Posterior vena cava (tissue), 2 donors: ENCODE data around the gene PLEKHA4. TPM values are rescaled to one million over a fixed set of nuclear protein-coding genes. Genes with fewer than 3 reads are reported as not detected.

Experiments
- DNase-seq: peaks from one replicate; pipeline ENCODE4 v3.0.0-alpha.2; 2020; ENCODE audit warnings: low spot score
- intact Hi-C, 2 donors: fragments of 100-400 bp; cut with DNase I; formaldehyde crosslinking; loops; one replicate each; pipeline versions ENCODE4 v1.14.1 to v1.14.2; 2022 to 2023
- total RNA-seq, 2 donors: library from RNA; stranded (reverse); fragmentation: NEBNext Ultra II Directional; extraction: Animal tissue kit (Norgen Biotek cat#: 25700); gene quantifications; one replicate each; pipeline ENCODE4 v1.2.1, GENCODE V29; 2021
- donor health status: DM: yes; HTN: yes; CAD: no.
- donor health status: DM: yes; HTN: yes; CAD: no.

PLEKHA4 gene
- total RNA-seq, 2 donors from 2014 or later, result 91.0 to 91.2 TPM

- intact Hi-C loops, result no loop called here
- no peak for DNase-seq
These were observed 26.8 kb downstream of the PLEKHA4 start for GRCh38 chr19:48841571-48841970.

- no peak for DNase-seq
- intact Hi-C loops, result no loop called here
These were observed 27.4 kb downstream of the PLEKHA4 start for GRCh38 chr19:48841047-48841446.

GRCh38 chr19:48837687-48838086, 30.7 kb downstream of the PLEKHA4 start:
- no peak for DNase-seq
- intact Hi-C loops, result loop anchor here (1.0 to 10.0 kb wide), 4 partner anchors 49 to 193 kb away; partner anchors contain the start of genes CA11 (in 1 of the 2) and NTN5 (in 1 of the 2)

DNA sequence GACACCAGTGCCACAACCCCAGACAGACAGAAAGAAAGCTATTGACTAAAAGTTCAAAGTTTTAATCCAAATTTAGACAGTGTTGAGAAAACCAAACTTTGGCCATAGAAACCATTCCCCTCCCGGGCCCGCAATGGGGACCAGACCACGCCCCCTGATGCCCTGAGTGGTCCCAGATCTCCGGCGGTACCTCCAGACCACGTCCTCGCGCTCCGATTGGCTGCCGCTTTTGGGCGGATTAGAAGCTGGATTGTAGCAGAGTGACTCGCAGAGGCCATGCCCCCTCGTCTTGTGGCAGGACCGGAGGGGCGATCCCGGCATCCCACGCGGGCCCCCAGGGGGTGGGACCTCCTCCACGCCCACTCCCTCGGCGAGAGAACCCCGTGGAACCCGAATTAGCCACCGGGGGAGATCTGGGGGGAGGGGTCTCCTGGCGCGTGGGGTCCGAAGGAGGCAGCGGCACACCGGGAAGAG, 31.3 kb downstream of the PLEKHA4 start:
- intact Hi-C loops, result loop anchor here (10.0 kb wide), 3 partner anchors 162 to 192 kb away; partner anchors contain the start of genes CA11 (in 1 of the 2) and NTN5 (in 1 of the 2)
- DNase-seq, result peak; percentile 92

DNA sequence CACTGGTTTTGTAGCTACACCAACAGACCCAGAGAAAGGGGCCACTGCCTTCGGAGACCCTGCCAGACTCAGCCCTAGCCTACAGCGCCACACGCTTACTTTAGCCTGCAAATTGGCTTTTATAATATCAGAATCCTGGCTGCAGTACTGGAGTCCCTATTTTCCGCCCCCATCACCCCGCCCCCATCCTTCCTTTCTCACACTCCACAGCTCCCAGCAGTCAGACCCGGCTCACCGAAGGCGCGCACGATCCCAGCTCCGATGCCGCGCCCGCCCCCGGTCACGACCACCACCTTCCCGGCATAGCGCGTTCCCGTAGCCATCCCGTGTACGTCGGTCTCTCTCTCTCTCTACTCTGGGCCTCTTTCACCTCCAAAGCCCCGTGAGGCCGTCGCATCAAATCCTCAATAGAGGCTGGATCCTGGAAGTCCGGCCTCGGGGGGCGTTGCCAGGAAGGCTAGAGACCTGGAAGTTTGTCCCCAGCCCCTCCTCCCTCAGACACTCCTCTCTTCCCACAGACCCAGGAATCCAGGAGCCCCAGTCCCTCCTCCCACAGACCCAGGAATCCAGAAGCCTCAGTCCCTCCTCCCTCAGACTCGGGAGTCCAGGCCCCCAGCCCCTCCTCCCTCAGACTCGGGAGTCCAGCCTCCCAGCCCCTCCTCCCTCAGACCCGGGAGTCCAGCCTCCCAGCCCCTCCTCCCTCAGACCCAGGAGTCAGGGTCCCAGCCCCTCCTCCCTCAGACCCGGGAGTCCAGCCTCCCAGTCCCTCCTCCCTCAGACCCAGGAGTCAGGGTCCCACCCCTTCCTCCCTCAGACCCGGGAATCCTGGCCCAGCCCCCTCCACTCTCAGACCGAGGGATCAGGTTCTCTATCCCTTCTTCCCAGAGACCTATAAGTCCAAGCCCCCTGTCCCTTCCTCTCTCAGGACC, 32.1 kb downstream of the PLEKHA4 start, which contains the start of gene HSD17B14:
Gene HSD17B14, minus strand, starts transcription at position 403 of the 929 bp plus-strand sequence. Its CDS starts 80 bp downstream, at position 323.
- DNase-seq, result no peak
- intact Hi-C loops, result loop anchor here (10.0 kb wide), 3 partner anchors 162 to 192 kb away; partner anchors contain the start of genes CA11 (in 1 of the 2) and NTN5 (in 1 of the 2)

GRCh38 chr19:48835734-48836088, 32.7 kb downstream of the PLEKHA4 start:
- intact Hi-C loops, result loop anchor here (2.0 to 10.0 kb wide), 4 partner anchors 49 to 191 kb away; partner anchors contain the start of genes CA11 (in 1 of the 2) and NTN5 (in 1 of the 2)
- DNase-seq, result peak; percentile 96

GRCh38 chr19:48833977-48834376, 34.4 kb downstream of the PLEKHA4 start:
- DNase-seq, result no peak
- intact Hi-C loops, result loop anchor here (2.0 to 10.0 kb wide), 4 partner anchors 47 to 189 kb away; partner anchors contain the start of genes CA11 (in 1 of the 2) and NTN5 (in 1 of the 2)

DNA sequence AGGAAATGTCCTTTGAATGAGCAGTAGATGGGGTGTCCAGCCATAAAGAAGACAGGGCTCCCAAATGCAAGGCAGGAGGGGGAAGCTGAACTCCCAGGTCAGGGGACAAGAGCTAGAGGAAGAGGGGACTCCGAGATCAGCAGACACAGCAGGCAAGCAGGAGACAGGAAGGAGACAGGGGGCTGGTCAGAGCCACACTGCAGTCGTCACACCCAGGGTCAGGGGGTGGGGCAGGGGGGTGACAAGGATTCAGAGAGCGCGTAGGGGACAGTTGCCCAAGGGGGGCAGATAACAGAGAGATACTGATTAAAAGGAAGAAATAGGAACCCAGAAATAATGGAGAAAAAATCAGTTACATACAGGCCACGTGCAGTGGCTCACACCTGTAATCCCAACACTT, 35.4 kb downstream of the PLEKHA4 start:
- intact Hi-C loops, result loop anchor here (10.0 kb wide), 3 partner anchors 158 to 188 kb away; partner anchors contain the start of genes CA11 (in 1 of the 2) and NTN5 (in 1 of the 2)
- no peak for DNase-seq

DNA sequence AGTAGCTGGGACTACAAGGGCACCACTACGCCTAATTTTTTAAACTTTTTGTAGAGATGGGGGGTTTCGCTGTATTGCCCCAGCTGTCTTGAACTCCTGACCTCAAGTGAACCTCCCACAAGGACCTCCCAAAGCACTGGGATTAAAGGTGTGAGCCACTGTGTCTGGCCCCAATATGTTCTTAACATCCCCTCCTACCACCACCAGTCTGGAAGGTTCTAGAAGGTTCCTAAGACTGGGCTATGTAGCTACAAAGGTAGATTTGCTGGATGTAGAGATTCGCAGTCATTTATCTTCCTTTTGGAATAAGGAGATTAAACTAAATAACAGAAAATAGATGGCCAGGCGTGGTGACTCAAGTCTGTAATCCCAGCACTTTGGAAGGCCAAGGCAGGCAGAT, 37.5 kb downstream of the PLEKHA4 start:
- intact Hi-C loops, result loop anchor here (10.0 kb wide), 3 partner anchors 156 to 186 kb away; partner anchors contain the start of genes CA11 (in 1 of the 2) and NTN5 (in 1 of the 2)

DNA sequence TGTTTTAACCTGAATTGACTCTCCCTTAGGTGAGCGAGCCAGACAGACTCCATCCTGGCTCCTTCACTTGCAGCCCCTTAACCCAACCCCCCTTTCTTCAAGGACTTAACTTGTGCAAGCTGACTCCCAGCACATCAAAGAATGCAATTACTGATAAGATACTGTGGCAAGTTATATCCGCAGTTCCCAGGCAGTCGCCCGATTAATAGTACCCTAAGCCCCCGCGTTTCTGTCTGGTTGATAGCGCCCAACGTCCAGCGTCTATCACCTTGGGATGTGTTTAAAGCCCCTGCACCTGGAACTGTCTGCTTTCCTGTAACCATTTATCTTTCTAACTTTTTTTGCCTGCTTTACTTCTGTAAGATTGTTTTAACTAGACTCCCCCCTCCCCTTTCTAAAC, 38.3 kb downstream of the PLEKHA4 start:
- DNase-seq, result no peak
- intact Hi-C loops, result loop anchor here (10.0 kb wide), 3 partner anchors 155 to 185 kb away; partner anchors contain the start of genes CA11 (in 1 of the 2) and NTN5 (in 1 of the 2)

More for the DNA sequence above, 37.5 kb downstream of the PLEKHA4 start:
- no peak for DNase-seq

DNA sequence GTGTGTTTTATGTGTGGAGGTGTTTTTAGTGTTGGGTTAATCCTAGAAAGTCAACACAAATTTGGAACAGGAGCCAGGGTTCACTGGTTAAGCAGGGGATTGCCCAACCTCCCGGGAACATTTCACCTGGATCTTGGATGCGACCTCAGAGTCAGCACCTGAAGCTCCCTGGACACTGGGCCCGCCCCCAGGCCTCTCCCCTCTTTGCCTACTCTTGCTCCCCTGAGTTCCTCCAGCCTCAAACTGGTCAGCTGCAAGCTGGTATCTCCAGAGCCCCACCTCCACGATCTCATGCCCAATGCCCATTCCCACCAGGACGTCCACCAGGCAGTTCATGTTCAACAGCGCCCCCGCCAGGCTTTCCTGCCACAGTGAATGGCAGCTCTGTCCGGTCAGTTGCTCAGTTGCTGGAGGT, 41.8 kb downstream of the PLEKHA4 start:
- DNase-seq, result no peak
- intact Hi-C loops, result no loop called here

DNA sequence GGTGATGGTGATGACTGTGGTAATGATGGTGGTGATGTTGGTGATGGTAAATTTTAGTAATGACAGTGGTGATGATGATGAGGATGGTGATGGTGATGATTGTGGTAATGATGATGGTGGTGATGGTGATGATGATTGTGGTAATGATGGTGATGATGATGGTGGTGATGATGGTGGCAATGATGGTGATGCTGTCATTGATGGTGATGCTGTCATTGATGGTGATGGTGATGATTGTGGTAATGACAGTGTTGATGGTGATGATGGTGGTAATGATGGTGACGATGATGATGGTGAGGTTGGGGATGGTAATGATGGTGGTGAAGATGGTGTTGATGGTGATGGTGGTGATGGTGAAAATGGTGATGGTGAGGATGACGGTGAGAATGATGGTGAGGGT, 45.9 kb downstream of the PLEKHA4 start:
- no peak for DNase-seq
- intact Hi-C loops, result no loop called here

DNA sequence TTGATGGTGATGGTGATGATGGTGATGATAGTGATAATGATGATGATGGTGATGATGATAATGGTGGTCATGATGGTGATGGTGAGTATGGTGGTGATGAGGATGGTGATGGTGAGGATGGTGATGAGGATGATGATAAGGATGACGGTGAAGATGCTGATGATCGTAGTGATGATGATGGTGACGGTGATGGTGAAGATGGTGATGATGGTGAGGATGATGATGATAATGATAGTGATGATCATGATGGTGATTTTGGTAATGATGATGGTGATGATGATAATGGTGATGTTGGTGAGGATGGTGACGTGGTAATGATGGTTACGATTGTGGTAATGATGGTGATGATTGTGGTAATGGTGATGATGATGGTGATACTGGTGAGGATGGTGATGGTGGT, 46.8 kb downstream of the PLEKHA4 start:
- intact Hi-C loops, result no loop called here
- DNase-seq, result no peak

- intact Hi-C loops, result no loop called here
- peak; percentile 95 for DNase-seq
These were observed 49.0 kb downstream of the PLEKHA4 start for GRCh38 chr19:48819366-48819816.

DNA sequence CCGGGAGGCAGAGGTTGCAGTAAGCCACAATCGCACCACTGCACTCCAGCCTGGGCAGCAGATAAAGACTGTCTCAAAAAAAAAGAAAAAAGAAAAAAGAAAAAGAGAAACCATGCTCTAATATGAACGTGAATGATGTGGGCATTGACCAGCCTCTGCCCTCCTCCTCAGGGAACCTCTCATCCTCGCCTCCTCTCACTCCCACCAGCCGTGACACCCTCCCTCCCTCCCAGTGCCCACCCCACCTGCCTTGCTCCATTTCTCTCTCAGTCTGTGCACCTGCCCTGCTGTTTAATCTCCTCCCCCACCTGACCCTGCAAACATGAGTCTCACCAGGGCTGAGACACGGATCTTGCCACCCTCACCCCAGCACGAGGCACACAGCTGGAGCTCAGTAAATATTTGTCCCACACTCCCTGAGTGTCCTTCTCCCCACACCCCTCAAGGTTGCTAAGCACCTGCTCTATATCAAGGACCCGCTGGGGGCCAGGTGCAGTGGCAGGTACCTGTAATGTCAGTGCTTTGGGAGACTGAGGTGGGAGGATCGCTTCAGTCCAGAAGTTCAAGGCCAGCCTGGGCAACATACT, 50.1 kb downstream of the PLEKHA4 start:
- intact Hi-C loops, result no loop called here
- no peak for DNase-seq

- no peak for DNase-seq
These were observed 50.8 kb downstream of the PLEKHA4 start for GRCh38 chr19:48817585-48818124.

DNA sequence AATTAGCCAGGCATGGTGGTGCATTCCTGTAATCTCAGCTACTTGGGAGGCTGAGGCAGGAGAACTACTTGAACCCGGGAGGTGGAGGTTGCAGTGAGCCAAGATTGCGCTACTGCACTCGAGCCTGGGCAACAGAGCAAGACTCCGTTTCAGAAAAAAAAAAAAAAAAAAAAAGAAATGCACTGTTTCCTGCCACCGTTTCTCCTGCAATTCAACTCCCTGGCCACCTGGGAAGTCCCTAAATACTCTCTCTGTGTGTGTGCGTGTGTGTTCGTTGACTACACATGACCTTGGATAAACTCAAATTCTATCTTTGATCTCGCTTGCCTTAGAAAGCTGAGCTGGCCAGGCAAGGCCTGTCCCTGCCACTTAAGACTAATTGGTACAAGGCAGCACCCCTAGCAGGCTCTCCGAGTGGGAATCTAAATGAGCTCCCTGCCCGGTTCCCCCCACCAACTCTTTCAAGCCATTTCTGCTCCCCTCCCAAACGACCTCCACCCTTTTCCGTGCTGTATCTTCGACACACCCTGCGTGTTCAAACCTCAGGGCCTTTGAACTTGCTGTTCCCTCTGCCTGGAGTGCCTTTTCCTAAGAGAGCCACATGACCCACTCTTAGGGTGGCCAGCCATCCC, 52.4 kb downstream of the PLEKHA4 start:
- DNase-seq, result no peak
- intact Hi-C loops, result no loop called here

More at GRCh38 chr19:48817585-48818124, 50.8 kb downstream of the PLEKHA4 start:
- intact Hi-C loops, result no loop called here

GRCh38 chr19:48814895-48815294, 53.5 kb downstream of the PLEKHA4 start:
- intact Hi-C loops, result no loop called here

More at GRCh38 chr19:48814895-48815294, 53.5 kb downstream of the PLEKHA4 start:
- no peak for DNase-seq
